Cerebellar nuclear complex (tissue), 1 donor: ENCODE results near the gene C6orf89.
"Not testable (repeated sequence)": the region's sequence is repeated elsewhere in the genome, so short reads cannot be mapped to it uniquely, and the experiment has no call there.

Experiments
- DNase-seq, 2 experiments: peaks; one replicate each; lab custom pipeline; 2025; lab: John Stamatoyannopoulos, UW

C6orf89 gene

GRCh38 chr6:36947570-36948351 lies 62.0 kb downstream of the C6orf89 start:
- no peak for DNase-seq

GRCh38 chr6:36949076-36949475 lies 63.3 kb downstream of the C6orf89 start:
- DNase-seq: not testable (repeated sequence)

GRCh38 chr6:36949636-36950035 lies 63.9 kb downstream of the C6orf89 start:
- DNase-seq: no peak

GRCh38 chr6:36953931-36954261 lies 68.1 kb downstream of the C6orf89 start:
- no peak for DNase-seq

DNA sequence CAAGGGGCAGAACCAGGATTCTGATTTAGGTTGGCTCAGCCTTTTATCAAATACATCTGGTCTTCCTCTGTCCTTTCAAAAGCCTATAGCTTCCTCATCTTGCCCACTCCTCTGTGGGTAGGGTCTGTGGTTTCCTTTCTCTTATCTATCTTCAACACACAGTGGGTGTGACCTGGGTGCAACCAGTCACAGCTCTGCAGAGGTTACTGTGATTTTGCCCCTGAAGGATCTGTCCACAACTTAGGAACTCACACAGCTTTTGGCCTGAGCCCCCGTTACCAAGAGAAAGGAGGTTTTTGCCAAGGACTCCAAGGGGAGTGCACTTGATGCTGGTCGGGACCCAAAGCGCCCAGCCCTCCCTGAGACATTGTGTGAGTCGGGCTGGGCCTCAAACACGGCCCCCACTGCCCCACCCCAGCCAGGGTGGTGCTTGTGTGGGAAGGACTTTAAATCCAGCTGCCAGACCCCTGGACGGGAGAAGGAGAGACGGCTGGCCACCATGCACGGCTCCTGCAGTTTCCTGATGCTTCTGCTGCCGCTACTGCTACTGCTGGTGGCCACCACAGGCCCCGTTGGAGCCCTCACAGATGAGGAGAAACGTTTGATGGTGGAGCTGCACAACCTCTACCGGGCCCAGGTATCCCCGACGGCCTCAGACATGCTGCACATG lies 68.6 kb downstream of the C6orf89 start, which contains the start of gene PI16:
PI16 (plus strand) TSS at position 477 of the 670 bp plus-strand sequence; CDS start at position 500, 23 bp downstream.
- DNase-seq: no peak

DNA sequence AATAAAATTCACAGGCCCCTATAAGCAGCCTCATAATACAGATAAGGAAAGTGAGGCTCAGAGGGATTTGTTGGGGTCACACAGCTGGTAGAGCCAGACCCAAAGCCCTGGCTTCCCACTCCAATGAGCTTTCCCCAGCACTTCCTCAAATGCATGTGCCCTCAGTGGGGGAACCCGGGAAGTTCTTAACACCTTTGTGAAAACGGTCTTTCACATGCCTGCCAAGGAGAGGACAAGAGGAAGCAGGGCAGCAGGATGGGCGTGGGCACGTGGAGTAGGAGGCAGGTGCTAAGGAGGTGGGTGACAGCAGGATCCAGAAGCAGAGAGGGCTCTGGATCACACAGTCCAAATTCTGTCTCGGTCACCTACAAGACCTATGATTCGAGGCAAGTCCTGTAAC lies 69.4 kb downstream of the C6orf89 start:
- DNase-seq: no peak

- no peak for DNase-seq
Observed at GRCh38 chr6:36955671-36956445, 70.1 kb downstream of the C6orf89 start.

DNA sequence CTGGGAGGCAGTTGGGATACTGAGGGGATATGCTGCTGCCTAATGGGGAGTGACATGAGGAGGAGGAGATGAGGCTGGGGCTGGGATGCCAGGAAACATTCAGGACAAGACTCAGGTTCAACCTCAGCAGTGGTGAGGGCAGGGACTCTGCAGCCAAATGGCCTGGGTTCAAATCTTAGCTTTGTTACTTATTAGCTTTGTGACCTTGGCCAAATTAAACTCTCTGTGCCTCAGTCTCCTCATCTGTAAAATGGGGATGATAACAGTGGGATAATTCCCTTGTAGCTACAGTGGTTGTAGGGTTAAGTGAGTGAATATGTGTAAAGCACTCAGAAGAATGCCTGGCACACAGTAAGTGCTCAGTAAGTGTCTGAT lies 70.7 kb downstream of the C6orf89 start:
- DNase-seq: no peak

GRCh38 chr6:36957773-36958271 lies 72.1 kb downstream of the C6orf89 start:
- DNase-seq: no peak

- DNase-seq: no peak
Observed at GRCh38 chr6:36958775-36959554, 73.2 kb downstream of the C6orf89 start.

- DNase-seq: no peak
Observed at GRCh38 chr6:36959555-36960250, 74.0 kb downstream of the C6orf89 start.

DNA sequence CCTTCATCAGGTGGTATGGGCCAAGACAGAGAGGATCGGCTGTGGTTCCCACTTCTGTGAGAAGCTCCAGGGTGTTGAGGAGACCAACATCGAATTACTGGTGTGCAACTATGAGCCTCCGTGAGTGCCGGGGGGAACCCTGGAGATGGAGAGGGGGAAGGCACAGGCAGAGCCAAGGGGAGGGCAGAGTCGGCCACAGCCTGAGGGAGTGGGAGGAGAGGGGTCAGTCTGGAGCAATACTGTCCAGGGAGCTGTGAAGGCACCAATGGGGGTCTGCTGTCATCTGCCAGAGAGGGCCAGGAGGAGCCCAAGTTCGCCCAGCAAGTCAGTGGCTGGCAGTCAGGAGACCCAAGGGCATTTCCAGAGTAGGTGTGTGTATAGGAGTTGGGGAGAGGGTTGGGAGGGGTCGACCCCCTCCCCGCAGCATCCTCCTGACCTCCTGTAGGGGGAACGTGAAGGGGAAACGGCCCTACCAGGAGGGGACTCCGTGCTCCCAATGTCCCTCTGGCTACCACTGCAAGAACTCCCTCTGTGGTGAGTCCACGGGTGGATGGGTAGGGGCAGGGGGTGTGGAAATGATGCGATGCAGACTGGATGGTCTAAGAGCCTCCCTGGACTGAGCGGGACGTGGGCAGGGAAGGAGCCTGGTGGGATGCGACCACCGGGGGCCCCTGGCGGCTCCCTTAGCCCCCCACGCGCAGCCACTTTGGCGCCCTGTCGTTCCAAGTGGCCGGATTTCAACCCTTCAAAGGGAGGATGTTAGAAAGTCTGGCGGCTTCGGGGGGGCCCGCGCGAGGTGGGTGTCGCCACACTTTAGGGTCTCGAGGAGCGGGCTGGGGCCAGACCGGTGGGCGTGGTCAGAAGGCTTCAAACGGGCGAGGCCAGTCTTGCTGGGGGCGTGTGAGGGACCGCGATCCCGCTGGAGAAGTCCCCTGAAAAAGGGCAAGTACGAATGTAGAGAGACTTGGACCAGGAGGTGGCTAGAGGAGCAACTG lies 76.0 kb downstream of the C6orf89 start:
- no peak for DNase-seq

GRCh38 chr6:36962874-36963273 lies 77.1 kb downstream of the C6orf89 start:
- no peak for DNase-seq

- no peak for DNase-seq
Observed at GRCh38 chr6:36963451-36964290, 77.9 kb downstream of the C6orf89 start.

GRCh38 chr6:36964349-36964748 lies 78.6 kb downstream of the C6orf89 start:
- no peak for DNase-seq

GRCh38 chr6:36964908-36965307 lies 79.2 kb downstream of the C6orf89 start:
- no peak for DNase-seq

- no peak for DNase-seq
Observed at GRCh38 chr6:36967301-36967700, 81.5 kb downstream of the C6orf89 start.

GRCh38 chr6:36967757-36968156 lies 82.0 kb downstream of the C6orf89 start:
- no peak for DNase-seq
